GM12878 (cell line): ENCODE results near the gene CADPS. TPM values are rescaled to one million over a fixed set of nuclear protein-coding genes. Genes with fewer than 3 reads are reported as not detected.

Experiments used
- ATAC-seq: fragments of 200-7000 bp; cut with Tn5 transposase; 3 replicates; pipeline ENCODE4 v1.9.1; 2020; ENCODE audit warnings: mild to moderate bottlenecking, moderate library complexity
- BruUV-seq: library from RNA; stranded (reverse); fragments of 400-500 nt; replicated peaks from 2 replicates; lab custom pipeline; 2021; lab: Mats Ljungman, UMichigan
- CTCF ChIA-PET: fragments of 300-600 bp; sonication (Branson Sonifier 250); formaldehyde crosslinking; extraction: SDS; loops from one replicate; lab custom pipeline; 2021; ENCODE audit warnings: inconsistent platforms; lab: Yijun Ruan, JAX
- POLR2A ChIA-PET: fragments of 350-600 bp; formaldehyde crosslinking; extraction: SDS; loops from one replicate; lab custom pipeline; 2021; ENCODE audit warnings: inconsistent platforms; lab: Charles Lee
- RAD21 ChIA-PET: fragments of 300-600 bp; sonication (Branson Sonifier 250); formaldehyde crosslinking; loops from one replicate; lab custom pipeline; 2023; ENCODE audit warnings: antibody characterized with exemption; ENCODE audit not compliant: unreplicated experiment; lab: Charles Lee
- SMC1A ChIA-PET: fragments of 300-600 bp; sonication (Branson Sonifier 250); formaldehyde crosslinking; loops from one replicate; lab custom pipeline; 2023; ENCODE audit not compliant: unreplicated experiment, uncharacterized antibody; lab: Charles Lee
- DNase-seq: peaks from one replicate; pipeline ENCODE4 v3.0.0-alpha.2; 2011; ENCODE audit warnings: low read depth, low spot score
- FAIRE-seq: peaks from 3 replicates; lab custom pipeline; 2011; peaks lifted over from hg19 to GRCh38; lab: Jason Lieb, UNC
- H2AFZ ChIP-seq: 2 replicates; pipeline ENCODE4 v1.6.0; 2011; ENCODE audit warnings: low read depth, low read length, control low read depth; ENCODE audit not compliant: control insufficient read depth
- H3K27ac ChIP-seq: 2 replicates; pipeline ENCODE4 v1.5.1; 2011; ENCODE audit warnings: control low read depth; ENCODE audit not compliant: control insufficient read depth, insufficient read depth
- H3K27me3 ChIP-seq, 2 experiments: replicated peaks in 1 of 2; 2 replicates each; pipeline versions ENCODE4 v1.6.0 to v1.6.1; 2011; ENCODE audit warnings: low read length in 1 of 2; ENCODE audit not compliant: control insufficient read depth in 2 of 2, insufficient read depth in 2 of 2
- H3K36me3 ChIP-seq, 2 experiments: 2 replicates each; pipeline ENCODE4 v1.5.1; 2011; ENCODE audit warnings: low read length in 1 of 2; ENCODE audit not compliant: control insufficient read depth in 2 of 2, insufficient read depth in 2 of 2
- H3K4me1 ChIP-seq: 2 replicates; pipeline ENCODE4 v1.6.1; 2011; ENCODE audit warnings: mild to moderate bottlenecking, low read length, moderate library complexity, mixed read lengths; ENCODE audit not compliant: control insufficient read depth, insufficient read depth
- H3K4me2 ChIP-seq: 2 replicates; pipeline ENCODE4 v1.6.0; 2011; ENCODE audit warnings: control low read depth; ENCODE audit not compliant: control insufficient read depth, insufficient read depth
- H3K4me3 ChIP-seq: fragments of 200-600 bp; sonication (generic); 2 replicates; pipeline ENCODE4 v1.5.1; 2016
- H3K79me2 ChIP-seq: 2 replicates; pipeline ENCODE4 v1.6.0; 2011; ENCODE audit warnings: low read length; ENCODE audit not compliant: control insufficient read depth, insufficient read depth
- H3K9ac ChIP-seq: 2 replicates; pipeline ENCODE4 v1.8.0; 2011; ENCODE audit warnings: low read length, control low read depth, mixed read lengths; ENCODE audit not compliant: control insufficient read depth, insufficient read depth
- H3K9me3 ChIP-seq: replicated peaks from 3 replicates; pipeline ENCODE4 v1.5.1; 2011; ENCODE audit warnings: mild to moderate bottlenecking, low read length; ENCODE audit not compliant: control insufficient read depth, insufficient read depth
- H4K20me1 ChIP-seq: 2 replicates; pipeline ENCODE4 v1.6.0; 2011; ENCODE audit not compliant: control insufficient read depth, insufficient read depth
- BRCA1 ChIP-seq: IDR thresholded peaks from 2 replicates; pipeline ENCODE4 v1.6.1; 2011; ENCODE audit warnings: low read depth, low read length, improper control_type of control experiment
- ESRRA ChIP-seq: IDR thresholded peaks from 2 replicates; pipeline ENCODE4 v1.6.1; 2012; ENCODE audit warnings: mild to moderate bottlenecking, low read length, improper control_type of control experiment
- LARP7 ChIP-seq: fragments of 450-650 bp; IDR thresholded peaks from 2 replicates; pipeline ENCODE4 v1.6.1; 2017; ENCODE audit warnings: mild to moderate bottlenecking
- POLR2AphosphoS5 ChIP-seq: IDR thresholded peaks from 2 replicates; pipeline ENCODE4 v1.6.1; 2011; ENCODE audit warnings: mild to moderate bottlenecking, low read length, inconsistent platforms
- RAD21 ChIP-seq: IDR thresholded peaks from 2 replicates; pipeline ENCODE4 v1.6.1; 2011; ENCODE audit warnings: mild to moderate bottlenecking, low read depth, low read length, moderate library complexity; ENCODE audit not compliant: insufficient read depth
- STAT3 ChIP-seq: IDR thresholded peaks from 2 replicates; pipeline ENCODE4 v1.6.1; 2011; ENCODE audit warnings: low read depth, low read length, improper control_type of control experiment
- ZNF217 ChIP-seq: fragments of 450-650 bp; IDR thresholded peaks from 2 replicates; pipeline ENCODE4 v1.6.1; 2017; ENCODE audit warnings: antibody characterized with exemption, mild to moderate bottlenecking
- ZNF274 ChIP-seq: IDR thresholded peaks from one replicate; pipeline ENCODE4 v1.8.0; 2011; ENCODE audit not compliant: insufficient read length, insufficient read depth
- WGBS: methylation state at CpG from one replicate; pipeline ENCODE4 v1.1.6; 2016; ENCODE audit warnings: low lambda C conversion rate; ENCODE audit not compliant: insufficient replicate concordance, insufficient coverage; ENCODE audit errors: missing lambda C conversion rate; 5-methylcytosine and 5-hydroxymethylcytosine counted together
- in situ Hi-C: fragments of 300-500 bp; cut with MboI; formaldehyde crosslinking; loops from 9 replicates; pipeline ENCODE4 v1.14.3; 2018; ENCODE audit warnings: mixed read lengths
- intact Hi-C: fragments of 100-400 bp; cut with micrococcal nuclease; formaldehyde crosslinking; loops from one replicate; pipeline ENCODE4 v1.14.2; 2022; ENCODE audit not compliant: unreplicated experiment
- polyA plus RNA-seq, 11 experiments: library from polyadenylated mRNA; depleted of rRNA in 4 of 11; unstranded in 6 of 11; stranded (reverse) in 5 of 11; fragments of >200 nt; fragmentation: Nextera tagmentation in 4 of 11; fragmentation: Illumina TruSeq in 1 of 11; extraction: Ambion mirVana in 4 of 11; extraction: Trizol in 1 of 11; gene quantifications; 1 replicate in 1 of 11; 2 replicates in 10 of 11; pipeline versions ENCODE4 v1.2.1 to v1.2.3, GENCODE V29; 2011 to 2016; ENCODE audit warnings: inconsistent platforms in 2 of 11, missing spikeins in 2 of 11, low read depth in 1 of 11
- total RNA-seq, 4 experiments: library from RNA; depleted of rRNA in 3 of 4; stranded (reverse); fragments of >200 nt in 3 of 4; fragmentation: Illumina TruSeq in 1 of 4; extraction: Trizol in 1 of 4; gene quantifications; 2 replicates each; pipeline versions ENCODE4 v1.2.1 to v1.2.3, GENCODE V29; 2013 to 2021
- TF ChIP-seq, protein P1 (sequence below): fragments of 450-650 bp; IDR thresholded peaks from 2 replicates; pipeline ENCODE4 v1.6.1; 2017; ENCODE audit warnings: antibody characterized with exemption, mild to moderate bottlenecking, moderate library complexity
- TF ChIP-seq, protein P2 (sequence below): IDR thresholded peaks from 2 replicates; pipeline ENCODE4 v1.6.1; 2012; ENCODE audit warnings: low read depth, low read length, improper control_type of control experiment

The CADPS gene
- total and polyA plus RNA-seq, 10 of the 15 experiments (the other 5 are each of a cell fraction or from before 2014, with no cell fraction given), result 0.20 TPM; not detected in 9

DNA sequence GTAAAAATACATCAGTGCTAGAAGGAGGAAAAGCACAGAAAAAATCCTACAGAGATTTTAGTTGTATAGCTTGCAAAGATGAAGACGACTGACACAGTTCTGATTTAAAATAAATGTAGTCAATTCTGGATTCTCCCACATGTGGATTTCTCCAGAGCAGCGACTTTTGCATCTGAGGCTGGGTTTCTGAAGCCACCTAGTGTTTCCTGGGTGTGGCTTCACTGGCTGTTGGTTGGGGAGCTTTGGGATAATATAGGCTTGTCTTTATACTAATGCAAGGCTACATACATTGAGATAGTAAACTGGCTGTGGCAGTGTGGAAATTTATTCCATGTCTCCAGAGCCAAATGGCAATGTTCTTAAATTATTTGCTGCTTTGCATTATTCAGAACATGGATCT, 343.7 kb downstream of the CADPS start:
- H3K9me3 ChIP-seq, result no peaks in the 10 kb centered on the region
- WGBS, result 0% methylated on average over 2 of the region's 2 CpGs
- H3K4me2 ChIP-seq, result no peak overlapping the region
- no peaks in the 10 kb centered on the region for H3K4me1 ChIP-seq
- RAD21 ChIA-PET, result no interaction called here
- DNase-seq, result no peak
- CTCF ChIA-PET, result interaction anchor here (1.8 kb wide), 1 partner anchor 330 kb away, joined by 5 read pairs; no protein-coding TSS in a partner anchor
- H2AFZ ChIP-seq, result no peak overlapping the region
- SMC1A ChIA-PET, result no interaction called here
- FAIRE-seq, result no peak
- no peaks in the 10 kb centered on the region for H4K20me1 ChIP-seq
- no peak overlapping the region for H3K4me3 ChIP-seq
- intact Hi-C loops (no loop called here), in situ Hi-C loops (no loop called here)
- no peak overlapping the region for H3K9ac ChIP-seq
- H3K36me3 ChIP-seq, result no peaks in the 10 kb centered on the region
- no peak overlapping the region for H3K27ac ChIP-seq
- POLR2A ChIA-PET, result no interaction called here
- TF ChIP-seq BRCA1, result no peak
- TF ChIP-seq ZNF217, result no peak
- no peak for TF ChIP-seq ZNF274
- no peak for TF ChIP-seq STAT3
- TF ChIP-seq, protein P1, sequence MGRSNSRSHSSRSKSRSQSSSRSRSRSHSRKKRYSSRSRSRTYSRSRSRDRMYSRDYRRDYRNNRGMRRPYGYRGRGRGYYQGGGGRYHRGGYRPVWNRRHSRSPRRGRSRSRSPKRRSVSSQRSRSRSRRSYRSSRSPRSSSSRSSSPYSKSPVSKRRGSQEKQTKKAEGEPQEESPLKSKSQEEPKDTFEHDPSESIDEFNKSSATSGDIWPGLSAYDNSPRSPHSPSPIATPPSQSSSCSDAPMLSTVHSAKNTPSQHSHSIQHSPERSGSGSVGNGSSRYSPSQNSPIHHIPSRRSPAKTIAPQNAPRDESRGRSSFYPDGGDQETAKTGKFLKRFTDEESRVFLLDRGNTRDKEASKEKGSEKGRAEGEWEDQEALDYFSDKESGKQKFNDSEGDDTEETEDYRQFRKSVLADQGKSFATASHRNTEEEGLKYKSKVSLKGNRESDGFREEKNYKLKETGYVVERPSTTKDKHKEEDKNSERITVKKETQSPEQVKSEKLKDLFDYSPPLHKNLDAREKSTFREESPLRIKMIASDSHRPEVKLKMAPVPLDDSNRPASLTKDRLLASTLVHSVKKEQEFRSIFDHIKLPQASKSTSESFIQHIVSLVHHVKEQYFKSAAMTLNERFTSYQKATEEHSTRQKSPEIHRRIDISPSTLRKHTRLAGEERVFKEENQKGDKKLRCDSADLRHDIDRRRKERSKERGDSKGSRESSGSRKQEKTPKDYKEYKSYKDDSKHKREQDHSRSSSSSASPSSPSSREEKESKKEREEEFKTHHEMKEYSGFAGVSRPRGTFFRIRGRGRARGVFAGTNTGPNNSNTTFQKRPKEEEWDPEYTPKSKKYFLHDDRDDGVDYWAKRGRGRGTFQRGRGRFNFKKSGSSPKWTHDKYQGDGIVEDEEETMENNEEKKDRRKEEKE, result no peak
- no peak for TF ChIP-seq POLR2AphosphoS5
- no peak for TF ChIP-seq RAD21
- TF ChIP-seq, protein P2, sequence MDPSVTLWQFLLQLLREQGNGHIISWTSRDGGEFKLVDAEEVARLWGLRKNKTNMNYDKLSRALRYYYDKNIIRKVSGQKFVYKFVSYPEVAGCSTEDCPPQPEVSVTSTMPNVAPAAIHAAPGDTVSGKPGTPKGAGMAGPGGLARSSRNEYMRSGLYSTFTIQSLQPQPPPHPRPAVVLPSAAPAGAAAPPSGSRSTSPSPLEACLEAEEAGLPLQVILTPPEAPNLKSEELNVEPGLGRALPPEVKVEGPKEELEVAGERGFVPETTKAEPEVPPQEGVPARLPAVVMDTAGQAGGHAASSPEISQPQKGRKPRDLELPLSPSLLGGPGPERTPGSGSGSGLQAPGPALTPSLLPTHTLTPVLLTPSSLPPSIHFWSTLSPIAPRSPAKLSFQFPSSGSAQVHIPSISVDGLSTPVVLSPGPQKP, result no peak
- no peak for TF ChIP-seq LARP7
- no peak for TF ChIP-seq ESRRA
- ATAC-seq, result no peak
- no peaks in the 10 kb centered on the region for H3K27me3 ChIP-seq
- no peaks in the 10 kb centered on the region for H3K79me2 ChIP-seq
- BruUV-seq, result no TSS peak
